Sigmoid colon (tissue), 4 donors: ENCODE measurements around the gene HOXA10.

Experiments used
- POLR2A ChIP-seq, 2 donors: fragments of 450-650 bp; IDR thresholded peaks; one replicate each; pipeline ENCODE4 v1.6.1; 2016; ENCODE audit warnings: antibody characterized with exemption in 2 of 2, mild to moderate bottlenecking in 2 of 2, moderate library complexity in 2 of 2
- POLR2AphosphoS5 ChIP-seq, 4 donors: sonication (generic); formaldehyde crosslinking; IDR thresholded peaks; one replicate each; pipeline ENCODE4 v1.6.1; 2017; ENCODE audit warnings: antibody characterized with exemption in 4 of 4
- TF ChIP-seq, protein P1 (sequence below), 4 experiments: fragments of 450-650 bp in 3 of 4; fragments of 200-600 bp in 1 of 4; IDR thresholded peaks; one replicate each; pipeline ENCODE4 v1.5.1; 2016 to 2019; ENCODE audit warnings: antibody characterized with exemption in 4 of 4, mild to moderate bottlenecking in 3 of 4, moderate library complexity in 2 of 4

DNA sequence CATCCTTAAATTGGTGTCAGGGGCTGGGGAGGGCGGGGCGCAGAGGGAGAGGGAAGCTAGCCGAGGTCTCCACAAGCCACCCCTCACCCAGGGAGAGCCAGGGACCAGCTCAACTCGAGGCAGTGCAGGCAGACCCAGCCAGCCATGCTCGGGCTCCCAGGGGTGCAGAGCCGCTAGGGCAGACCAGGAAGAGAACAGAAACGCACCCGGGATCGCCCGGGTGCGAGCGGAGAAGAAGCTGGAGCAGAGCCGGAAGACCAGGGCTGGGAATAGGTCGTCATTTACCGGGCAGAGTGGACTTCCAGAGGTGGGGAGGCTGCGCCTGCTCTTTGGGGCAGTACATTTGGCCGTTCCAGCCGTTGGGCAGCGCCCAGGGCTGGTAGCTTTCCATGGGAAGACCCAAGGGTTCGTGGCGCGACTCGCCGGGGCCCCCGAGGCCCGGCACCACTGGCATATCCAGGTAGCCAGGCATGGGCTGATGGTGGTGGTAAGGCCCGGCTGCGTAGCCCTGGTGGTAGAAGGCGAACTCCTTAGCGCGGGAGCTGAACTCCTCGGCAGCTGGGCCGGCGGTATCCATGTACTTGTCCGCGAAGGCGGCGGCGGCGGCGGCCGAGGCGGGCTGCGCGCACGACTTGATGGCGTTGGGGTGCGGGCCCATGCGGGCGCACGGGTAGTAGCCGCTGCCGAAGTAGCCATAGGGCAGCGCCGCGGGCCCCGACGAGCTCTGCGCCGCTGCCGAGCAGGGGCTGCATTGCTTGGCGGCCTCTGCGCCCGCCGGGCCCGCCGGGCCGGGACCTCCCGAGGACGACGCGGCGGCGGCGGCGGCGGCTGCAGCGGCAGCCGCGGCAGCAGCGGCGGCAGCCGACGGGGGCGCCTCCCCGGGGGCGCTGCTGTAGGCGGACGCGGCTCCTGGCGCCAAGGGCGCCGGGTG lies 25.0 kb upstream of the HOXA10 start:
- TF ChIP-seq, protein P1, sequence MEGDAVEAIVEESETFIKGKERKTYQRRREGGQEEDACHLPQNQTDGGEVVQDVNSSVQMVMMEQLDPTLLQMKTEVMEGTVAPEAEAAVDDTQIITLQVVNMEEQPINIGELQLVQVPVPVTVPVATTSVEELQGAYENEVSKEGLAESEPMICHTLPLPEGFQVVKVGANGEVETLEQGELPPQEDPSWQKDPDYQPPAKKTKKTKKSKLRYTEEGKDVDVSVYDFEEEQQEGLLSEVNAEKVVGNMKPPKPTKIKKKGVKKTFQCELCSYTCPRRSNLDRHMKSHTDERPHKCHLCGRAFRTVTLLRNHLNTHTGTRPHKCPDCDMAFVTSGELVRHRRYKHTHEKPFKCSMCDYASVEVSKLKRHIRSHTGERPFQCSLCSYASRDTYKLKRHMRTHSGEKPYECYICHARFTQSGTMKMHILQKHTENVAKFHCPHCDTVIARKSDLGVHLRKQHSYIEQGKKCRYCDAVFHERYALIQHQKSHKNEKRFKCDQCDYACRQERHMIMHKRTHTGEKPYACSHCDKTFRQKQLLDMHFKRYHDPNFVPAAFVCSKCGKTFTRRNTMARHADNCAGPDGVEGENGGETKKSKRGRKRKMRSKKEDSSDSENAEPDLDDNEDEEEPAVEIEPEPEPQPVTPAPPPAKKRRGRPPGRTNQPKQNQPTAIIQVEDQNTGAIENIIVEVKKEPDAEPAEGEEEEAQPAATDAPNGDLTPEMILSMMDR (IDR thresholded peaks at IDR 0.05): no peak
- TF ChIP-seq POLR2AphosphoS5 (IDR thresholded peaks at IDR 0.05) (no peak), POLR2A (IDR thresholded peaks at IDR 0.05) (no peak)
